Measurements from ENCODE around the gene TNRC6A. TPM values are rescaled to one million over a fixed set of nuclear protein-coding genes. Genes with fewer than 3 reads are reported as not detected.

TNRC6A gene
- total RNA-seq = 46.5 TPM
- long read RNA-seq, partial matches to known transcripts = 16 of 25 reads
- long read RNA-seq, other reads (novel, unspliced or antisense) = 9 of 25 reads

- H3K27ac ChIP-seq = peak within 1 kb of the TSS; percentile 97
- H3K36me3 ChIP-seq = peaks cover 7% of the 10 kb centered on the region
- peak within 1 kb of the TSS; percentile 87 for H3K4me3 ChIP-seq
- no peaks in the 10 kb centered on the region for H3K27me3 ChIP-seq
- ATAC-seq (peak; percentile 98), DNase-seq (peak; percentile 96)
- TF ChIP-seq, protein P1, sequence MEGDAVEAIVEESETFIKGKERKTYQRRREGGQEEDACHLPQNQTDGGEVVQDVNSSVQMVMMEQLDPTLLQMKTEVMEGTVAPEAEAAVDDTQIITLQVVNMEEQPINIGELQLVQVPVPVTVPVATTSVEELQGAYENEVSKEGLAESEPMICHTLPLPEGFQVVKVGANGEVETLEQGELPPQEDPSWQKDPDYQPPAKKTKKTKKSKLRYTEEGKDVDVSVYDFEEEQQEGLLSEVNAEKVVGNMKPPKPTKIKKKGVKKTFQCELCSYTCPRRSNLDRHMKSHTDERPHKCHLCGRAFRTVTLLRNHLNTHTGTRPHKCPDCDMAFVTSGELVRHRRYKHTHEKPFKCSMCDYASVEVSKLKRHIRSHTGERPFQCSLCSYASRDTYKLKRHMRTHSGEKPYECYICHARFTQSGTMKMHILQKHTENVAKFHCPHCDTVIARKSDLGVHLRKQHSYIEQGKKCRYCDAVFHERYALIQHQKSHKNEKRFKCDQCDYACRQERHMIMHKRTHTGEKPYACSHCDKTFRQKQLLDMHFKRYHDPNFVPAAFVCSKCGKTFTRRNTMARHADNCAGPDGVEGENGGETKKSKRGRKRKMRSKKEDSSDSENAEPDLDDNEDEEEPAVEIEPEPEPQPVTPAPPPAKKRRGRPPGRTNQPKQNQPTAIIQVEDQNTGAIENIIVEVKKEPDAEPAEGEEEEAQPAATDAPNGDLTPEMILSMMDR (IDR thresholded peaks at IDR 0.05) = no peak
- H3K4me1 ChIP-seq = peaks cover 34% of the 10 kb centered on the region
- no peaks in the 10 kb centered on the region for H3K9me3 ChIP-seq
- intact Hi-C loops (cut with DNase I) = no loop called here
These were observed at the start of gene TNRC6A for GRCh38 chr16:24729243-24729950. TSS of gene TNRC6A (plus strand) at chr16:24729651. CDS start at chr16:24729842, 191 bp downstream.

DNA sequence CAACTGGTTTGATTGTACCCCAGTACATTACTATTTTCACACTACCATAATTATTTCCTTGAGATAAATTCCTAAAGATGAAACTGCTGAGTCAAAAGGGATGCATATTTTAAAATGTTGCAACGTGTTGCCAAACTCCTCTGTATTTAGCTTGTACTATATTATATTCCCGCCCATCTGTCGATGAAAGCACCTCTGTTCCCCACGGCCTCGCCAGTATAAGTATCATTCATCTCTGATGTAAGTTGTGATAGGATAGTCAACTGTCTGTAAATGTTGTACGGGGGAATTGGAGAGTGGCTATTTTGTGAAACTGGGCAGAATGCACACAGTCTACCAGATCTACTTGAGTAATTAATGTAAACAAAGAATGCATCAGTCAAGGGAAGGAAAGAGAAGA is 47.7 kb upstream of the TNRC6A start:
- H3K4me3 ChIP-seq = no peak overlapping the region
- ATAC-seq (no peak), DNase-seq (no peak)
- intact Hi-C loops (cut with DNase I) = no loop called here
- H3K36me3 ChIP-seq = no peaks in the 10 kb centered on the region
- H3K27ac ChIP-seq = no peak overlapping the region
- H3K4me1 ChIP-seq = no peaks in the 10 kb centered on the region
- TF ChIP-seq, protein P1 (IDR thresholded peaks at IDR 0.05) = no peak
- H3K27me3 ChIP-seq = no peaks in the 10 kb centered on the region
- H3K9me3 ChIP-seq = no peaks in the 10 kb centered on the region

DNA sequence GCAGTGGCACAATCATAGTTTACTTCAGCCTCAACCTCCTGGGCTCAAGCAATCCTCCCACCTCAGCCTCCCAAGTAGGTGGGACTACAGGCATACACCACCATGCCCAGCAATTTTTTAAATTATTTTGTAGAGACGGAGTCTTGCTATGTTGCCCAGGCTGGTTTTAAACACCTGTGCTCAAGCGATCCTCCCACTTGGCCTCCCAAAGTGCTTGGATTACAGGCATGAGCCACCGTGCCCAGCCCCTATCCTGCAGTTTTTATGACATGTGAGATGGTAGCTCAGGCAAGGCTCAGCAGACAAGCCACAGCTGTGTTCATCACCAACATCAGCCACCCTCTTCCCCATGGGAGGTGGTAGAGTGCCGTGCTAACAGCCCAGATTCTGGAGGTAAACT is 46.2 kb upstream of the TNRC6A start:
- H3K36me3 ChIP-seq = no peaks in the 10 kb centered on the region
- intact Hi-C loops (cut with DNase I) = no loop called here
- TF ChIP-seq, protein P1 (IDR thresholded peaks at IDR 0.05) = no peak
- no peaks in the 10 kb centered on the region for H3K9me3 ChIP-seq
- ATAC-seq = no peak
- H3K27me3 ChIP-seq = no peaks in the 10 kb centered on the region
- no peak overlapping the region for H3K4me3 ChIP-seq
- no peak for DNase-seq
- H3K27ac ChIP-seq = no peak overlapping the region
- no peaks in the 10 kb centered on the region for H3K4me1 ChIP-seq

DNA sequence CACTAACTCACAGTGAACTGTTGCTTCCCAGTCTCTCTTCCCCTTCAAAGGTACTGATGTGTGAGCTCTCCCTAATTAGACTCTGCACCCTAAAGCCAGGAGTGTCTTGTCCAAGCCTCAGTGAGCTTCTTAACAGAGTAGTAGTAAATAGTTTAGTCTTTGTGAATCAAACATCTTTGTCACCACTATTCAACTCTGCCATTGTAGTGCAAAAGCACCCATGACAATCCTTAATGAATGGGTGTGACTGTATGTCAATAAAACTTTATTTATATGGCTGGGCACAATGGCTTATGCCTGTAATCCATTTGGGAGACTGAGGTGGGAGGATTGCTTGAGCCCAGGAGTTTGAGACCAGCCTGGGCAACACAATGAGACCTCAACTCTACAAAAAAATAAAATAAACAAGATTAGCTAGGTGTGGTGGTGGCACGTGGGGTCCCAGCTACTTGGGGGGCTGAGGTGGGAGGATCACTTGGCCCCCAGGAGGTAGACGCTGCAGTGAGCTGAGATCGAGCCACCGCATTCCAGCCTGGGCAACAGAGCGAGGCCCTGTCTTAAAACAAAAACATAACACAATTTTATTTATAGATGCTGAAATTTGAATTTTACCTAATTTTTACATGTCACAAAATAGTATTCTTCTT is 45.5 kb upstream of the TNRC6A start:
- H3K4me3 ChIP-seq = no peak overlapping the region
- intact Hi-C loops (cut with DNase I) = no loop called here
- H3K4me1 ChIP-seq = no peaks in the 10 kb centered on the region
- TF ChIP-seq, protein P1 (IDR thresholded peaks at IDR 0.05) = no peak
- H3K36me3 ChIP-seq = no peaks in the 10 kb centered on the region
- ATAC-seq = no peak
- H3K27ac ChIP-seq = no peak overlapping the region
- no peak for DNase-seq
- no peaks in the 10 kb centered on the region for H3K9me3 ChIP-seq
- H3K27me3 ChIP-seq = no peaks in the 10 kb centered on the region

- TF ChIP-seq, protein P1 (IDR thresholded peaks at IDR 0.05) = no peak
- intact Hi-C loops (cut with DNase I) = no loop called here
- DNase-seq (no peak), ATAC-seq (no peak)
- H3K9me3 ChIP-seq = no peaks in the 10 kb centered on the region
- no peak overlapping the region for H3K4me3 ChIP-seq
- H3K36me3 ChIP-seq = no peaks in the 10 kb centered on the region
- no peaks in the 10 kb centered on the region for H3K4me1 ChIP-seq
- H3K27ac ChIP-seq = no peak overlapping the region
- no peaks in the 10 kb centered on the region for H3K27me3 ChIP-seq
These were observed 43.7 kb upstream of the TNRC6A start for GRCh38 chr16:24685539-24686432.
